Kasumi-1 (cell line): ENCODE results near the gene SUCLG2.

ENCODE experiments used
- DNase-seq, 2 experiments: peaks; one replicate each; lab custom pipeline; 2025; lab: John Stamatoyannopoulos, UW

SUCLG2 gene

GRCh38 chr3:67649681-67650080 lies 4.7 kb downstream of the SUCLG2 start:
- DNase-seq, result no peak

- DNase-seq, result no peak
These were observed 5.7 kb downstream of the SUCLG2 start for GRCh38 chr3:67648701-67649100.

GRCh38 chr3:67648229-67648628 lies 6.2 kb downstream of the SUCLG2 start:
- DNase-seq, result no peak

GRCh38 chr3:67647390-67647878 lies 7.0 kb downstream of the SUCLG2 start:
- no peak for DNase-seq

- no peak for DNase-seq
These were observed 7.7 kb downstream of the SUCLG2 start for GRCh38 chr3:67646586-67647234.

- no peak for DNase-seq
These were observed 9.6 kb downstream of the SUCLG2 start for GRCh38 chr3:67644827-67645226.

GRCh38 chr3:67642734-67643133 lies 11.7 kb downstream of the SUCLG2 start:
- no peak for DNase-seq

- no peak for DNase-seq
These were observed 12.2 kb downstream of the SUCLG2 start for GRCh38 chr3:67642190-67642589.

GRCh38 chr3:67641451-67641850 lies 13.0 kb downstream of the SUCLG2 start:
- no peak for DNase-seq

GRCh38 chr3:67640023-67640660 lies 14.3 kb downstream of the SUCLG2 start:
- no peak for DNase-seq

- no peak for DNase-seq
These were observed 17.0 kb downstream of the SUCLG2 start for GRCh38 chr3:67637255-67637900.

- DNase-seq, result no peak
These were observed 18.6 kb downstream of the SUCLG2 start for GRCh38 chr3:67635806-67636205.

GRCh38 chr3:67635257-67635656 lies 19.2 kb downstream of the SUCLG2 start:
- no peak for DNase-seq

GRCh38 chr3:67630666-67631362 lies 23.6 kb downstream of the SUCLG2 start:
- no peak for DNase-seq

- no peak for DNase-seq
These were observed 29.7 kb downstream of the SUCLG2 start for GRCh38 chr3:67624687-67625086.

GRCh38 chr3:67624078-67624477 lies 30.3 kb downstream of the SUCLG2 start:
- no peak for DNase-seq

- DNase-seq, result no peak
These were observed 31.8 kb downstream of the SUCLG2 start for GRCh38 chr3:67622652-67623051.

GRCh38 chr3:67620869-67621268 lies 33.5 kb downstream of the SUCLG2 start:
- DNase-seq, result no peak

GRCh38 chr3:67619991-67620390 lies 34.4 kb downstream of the SUCLG2 start:
- DNase-seq, result no peak

- no peak for DNase-seq
These were observed 36.9 kb downstream of the SUCLG2 start for GRCh38 chr3:67617518-67617917.

- no peak for DNase-seq
These were observed 38.4 kb downstream of the SUCLG2 start for GRCh38 chr3:67616046-67616445.

- DNase-seq, result no peak
These were observed 40.2 kb downstream of the SUCLG2 start for GRCh38 chr3:67614195-67614594.

GRCh38 chr3:67610458-67610857 lies 44.0 kb downstream of the SUCLG2 start:
- DNase-seq, result no peak
